ENCODE data around the gene TRIM8.
A peak's percentile ranks its signal among the peaks of the same experiment; 100 is the strongest.

Gene TRIM8

DNA sequence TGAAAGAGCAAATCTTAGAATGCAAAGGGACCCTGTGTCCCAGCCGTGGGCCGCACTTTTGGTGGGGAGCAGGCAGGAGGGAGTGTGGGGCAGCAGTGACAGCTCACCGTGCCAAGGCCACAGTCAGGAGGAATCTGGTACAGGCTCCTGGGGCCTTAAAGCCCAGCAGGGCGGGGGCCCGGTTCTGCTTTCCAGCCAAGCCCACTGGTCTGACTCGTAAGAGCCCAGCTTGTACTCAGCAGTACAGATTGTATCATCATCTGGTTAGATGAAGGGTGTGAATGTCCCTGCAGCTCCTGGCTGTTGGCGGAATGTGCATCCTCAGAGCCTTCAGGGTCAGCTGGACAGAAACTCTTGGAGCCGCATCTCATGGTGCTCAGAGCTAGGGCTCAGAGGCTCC lies 30.5 kb upstream of the TRIM8 start:
- H3K36me3 ChIP-seq (ENCODE audit: low read depth): no peaks in the 10 kb centered on the region
- DNase-seq (ENCODE audit: low spot score) (no peak), ATAC-seq (ENCODE audit: low read depth) (no peak)
- H3K27me3 ChIP-seq (ENCODE audit: insufficient read depth, poor library complexity, severe bottlenecking): no peaks in the 10 kb centered on the region
- TF ChIP-seq, protein P1, sequence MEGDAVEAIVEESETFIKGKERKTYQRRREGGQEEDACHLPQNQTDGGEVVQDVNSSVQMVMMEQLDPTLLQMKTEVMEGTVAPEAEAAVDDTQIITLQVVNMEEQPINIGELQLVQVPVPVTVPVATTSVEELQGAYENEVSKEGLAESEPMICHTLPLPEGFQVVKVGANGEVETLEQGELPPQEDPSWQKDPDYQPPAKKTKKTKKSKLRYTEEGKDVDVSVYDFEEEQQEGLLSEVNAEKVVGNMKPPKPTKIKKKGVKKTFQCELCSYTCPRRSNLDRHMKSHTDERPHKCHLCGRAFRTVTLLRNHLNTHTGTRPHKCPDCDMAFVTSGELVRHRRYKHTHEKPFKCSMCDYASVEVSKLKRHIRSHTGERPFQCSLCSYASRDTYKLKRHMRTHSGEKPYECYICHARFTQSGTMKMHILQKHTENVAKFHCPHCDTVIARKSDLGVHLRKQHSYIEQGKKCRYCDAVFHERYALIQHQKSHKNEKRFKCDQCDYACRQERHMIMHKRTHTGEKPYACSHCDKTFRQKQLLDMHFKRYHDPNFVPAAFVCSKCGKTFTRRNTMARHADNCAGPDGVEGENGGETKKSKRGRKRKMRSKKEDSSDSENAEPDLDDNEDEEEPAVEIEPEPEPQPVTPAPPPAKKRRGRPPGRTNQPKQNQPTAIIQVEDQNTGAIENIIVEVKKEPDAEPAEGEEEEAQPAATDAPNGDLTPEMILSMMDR (IDR thresholded peaks at IDR 0.05; ENCODE audit: poor library complexity, severe bottlenecking): no peak
- no peaks in the 10 kb centered on the region for H3K9me3 ChIP-seq (ENCODE audit: severe bottlenecking)
- H3K27ac ChIP-seq (ENCODE audit: poor library complexity, severe bottlenecking): no peak overlapping the region
- peaks cover 15% of the 10 kb centered on the region for H3K4me1 ChIP-seq (ENCODE audit: insufficient read depth, poor library complexity, severe bottlenecking)
- H3K4me3 ChIP-seq (ENCODE audit: severe bottlenecking): no peak overlapping the region

DNA sequence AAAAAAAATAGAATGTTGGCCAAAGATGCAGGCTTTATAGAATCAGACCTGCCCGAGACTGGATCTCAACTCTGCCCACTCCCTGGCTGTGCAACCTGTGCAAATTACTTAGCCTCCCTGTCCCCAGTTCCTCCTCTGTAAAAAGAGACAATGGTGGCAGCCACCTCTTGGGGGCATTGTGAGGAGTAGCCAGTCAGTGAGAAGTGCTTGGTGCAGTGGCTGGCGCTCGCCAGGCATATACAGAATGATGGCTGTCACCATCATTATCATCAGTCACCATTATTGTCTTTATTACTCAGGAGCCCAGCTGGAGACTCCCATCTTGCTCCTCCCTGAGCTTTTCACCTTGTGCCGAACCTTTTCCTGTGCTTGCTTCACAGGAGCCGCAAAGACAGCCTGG lies 29.4 kb upstream of the TRIM8 start:
- Histone ChIP-seq H3K9me3 (ENCODE audit: severe bottlenecking) (no peaks in the 10 kb centered on the region), H3K4me1 (ENCODE audit: insufficient read depth, poor library complexity, severe bottlenecking) (peaks cover 14% of the 10 kb centered on the region), H3K27me3 (ENCODE audit: insufficient read depth, poor library complexity, severe bottlenecking) (no peaks in the 10 kb centered on the region), H3K27ac (ENCODE audit: poor library complexity, severe bottlenecking) (no peak overlapping the region), H3K4me3 (ENCODE audit: severe bottlenecking) (no peak overlapping the region), H3K36me3 (ENCODE audit: low read depth) (no peaks in the 10 kb centered on the region)
- DNase-seq (ENCODE audit: low spot score) (no peak), ATAC-seq (ENCODE audit: low read depth) (no peak)
- TF ChIP-seq, protein P1 (IDR thresholded peaks at IDR 0.05; ENCODE audit: poor library complexity, severe bottlenecking): no peak

DNA sequence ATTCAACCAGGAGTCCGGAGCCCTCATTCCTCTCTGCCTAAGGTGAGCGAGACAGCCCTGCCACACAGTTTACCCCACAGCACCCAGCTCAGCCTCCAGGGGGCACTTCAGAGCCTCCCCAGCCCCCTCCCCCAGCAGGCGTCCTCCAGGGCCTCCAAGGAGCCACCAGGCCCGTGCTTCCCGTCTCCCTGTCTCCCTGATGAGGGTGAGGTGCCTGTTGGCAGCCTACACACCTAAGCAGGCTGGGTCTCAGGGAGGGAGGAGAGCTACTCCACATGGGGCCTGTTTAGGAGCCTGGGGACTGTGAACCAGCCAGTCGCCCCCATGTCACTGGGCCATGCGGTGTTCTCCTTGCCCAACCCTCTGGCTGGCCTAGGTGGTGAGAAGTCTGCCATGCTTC lies 28.9 kb upstream of the TRIM8 start:
- Histone ChIP-seq H3K27ac (ENCODE audit: poor library complexity, severe bottlenecking) (no peak overlapping the region), H3K27me3 (ENCODE audit: insufficient read depth, poor library complexity, severe bottlenecking) (no peaks in the 10 kb centered on the region), H3K9me3 (ENCODE audit: severe bottlenecking) (no peaks in the 10 kb centered on the region), H3K4me3 (ENCODE audit: severe bottlenecking) (no peak overlapping the region), H3K4me1 (ENCODE audit: insufficient read depth, poor library complexity, severe bottlenecking) (peaks cover 11% of the 10 kb centered on the region), H3K36me3 (ENCODE audit: low read depth) (no peaks in the 10 kb centered on the region)
- TF ChIP-seq, protein P1 (IDR thresholded peaks at IDR 0.05; ENCODE audit: poor library complexity, severe bottlenecking): peak; percentile 12
- DNase-seq (ENCODE audit: low spot score): no peak
- no peak for ATAC-seq (ENCODE audit: low read depth)

DNA sequence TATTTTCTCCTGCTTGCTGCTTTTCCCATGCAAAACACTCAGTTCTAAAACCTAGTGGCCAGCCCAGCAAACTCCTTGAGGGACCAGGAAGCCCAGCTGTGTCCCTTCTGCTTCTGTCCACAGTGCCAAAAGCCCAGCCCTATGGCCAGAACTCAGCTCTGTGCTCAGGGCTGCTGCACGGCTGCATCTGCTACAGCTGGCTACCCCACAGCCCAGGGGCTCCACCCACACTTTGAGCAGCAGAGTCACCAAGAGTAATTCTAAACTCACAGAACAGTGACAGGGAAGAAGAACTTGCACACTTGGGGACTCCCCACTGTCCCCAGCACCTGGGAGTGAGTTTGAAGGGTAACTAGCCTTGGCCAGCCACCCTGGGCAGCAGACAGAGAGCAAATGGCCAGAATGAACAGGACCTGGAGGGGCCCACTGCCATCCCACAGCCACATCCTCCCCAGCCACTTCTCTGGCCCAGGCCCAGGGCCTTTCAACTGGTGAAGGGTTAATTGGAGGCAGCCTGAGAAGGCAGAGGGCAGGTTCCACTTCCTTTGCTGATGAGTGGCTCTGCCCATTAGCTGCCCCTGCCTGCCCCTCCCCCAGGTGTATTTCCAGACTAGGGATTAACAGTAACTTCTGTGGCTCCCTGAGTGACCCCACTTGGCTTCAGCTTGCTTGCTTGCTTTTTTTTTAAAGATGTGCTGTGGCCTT lies 28.1 kb upstream of the TRIM8 start:
- Histone ChIP-seq H3K27ac (ENCODE audit: poor library complexity, severe bottlenecking) (peak overlapping the region; percentile 4), H3K4me3 (ENCODE audit: severe bottlenecking) (no peak overlapping the region), H3K36me3 (ENCODE audit: low read depth) (no peaks in the 10 kb centered on the region), H3K9me3 (ENCODE audit: severe bottlenecking) (no peaks in the 10 kb centered on the region), H3K4me1 (ENCODE audit: insufficient read depth, poor library complexity, severe bottlenecking) (peaks cover 2% of the 10 kb centered on the region), H3K27me3 (ENCODE audit: insufficient read depth, poor library complexity, severe bottlenecking) (no peaks in the 10 kb centered on the region)
- TF ChIP-seq, protein P1 (IDR thresholded peaks at IDR 0.05; ENCODE audit: poor library complexity, severe bottlenecking): no peak
- DNase-seq (ENCODE audit: low spot score) (no peak), ATAC-seq (ENCODE audit: low read depth) (no peak)

DNA sequence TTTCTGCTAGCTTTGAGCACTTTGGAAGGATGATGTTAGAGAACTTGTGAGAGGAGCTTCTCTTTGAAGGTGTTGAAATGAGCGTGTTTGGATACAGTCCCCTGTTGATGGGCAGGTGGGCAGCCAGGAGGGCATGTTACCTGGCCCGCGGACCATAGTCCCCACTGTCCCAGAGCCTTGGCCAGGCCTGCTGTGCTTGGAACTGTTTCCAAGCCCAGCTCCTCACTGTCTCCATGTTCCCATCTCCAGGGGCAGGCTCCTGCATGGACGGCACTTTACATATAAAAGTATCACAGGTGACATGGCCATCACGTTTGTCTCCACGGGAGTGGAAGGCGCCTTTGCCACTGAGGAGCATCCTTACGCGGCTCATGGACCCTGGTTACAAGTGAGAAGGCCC lies 27.2 kb upstream of the TRIM8 start:
- Histone ChIP-seq H3K9me3 (ENCODE audit: severe bottlenecking) (no peaks in the 10 kb centered on the region), H3K27me3 (ENCODE audit: insufficient read depth, poor library complexity, severe bottlenecking) (no peaks in the 10 kb centered on the region), H3K36me3 (ENCODE audit: low read depth) (no peaks in the 10 kb centered on the region), H3K4me1 (ENCODE audit: insufficient read depth, poor library complexity, severe bottlenecking) (no peaks in the 10 kb centered on the region), H3K27ac (ENCODE audit: poor library complexity, severe bottlenecking) (no peak overlapping the region), H3K4me3 (ENCODE audit: severe bottlenecking) (no peak overlapping the region)
- TF ChIP-seq, protein P1 (IDR thresholded peaks at IDR 0.05; ENCODE audit: poor library complexity, severe bottlenecking): no peak
- DNase-seq (ENCODE audit: low spot score) (no peak), ATAC-seq (ENCODE audit: low read depth) (no peak)
